Fibroblast of skin of back (primary cell): ENCODE measurements around the gene SLC44A2.
"Not testable (repeated sequence)": the region's sequence is repeated elsewhere in the genome, so short reads cannot be mapped to it uniquely, and the experiment has no call there.

Experiments used
- DNase-seq: peaks from one replicate; pipeline ENCODE4 v3.0.0-alpha.2; 2013

The SLC44A2 gene

GRCh38 chr19:10653482-10653731 is 28.1 kb downstream of the SLC44A2 start:
- DNase-seq: no peak

- DNase-seq: peak; percentile 100
Observed at GRCh38 chr19:10653732-10654609, 28.6 kb downstream of the SLC44A2 start, which contains the start of gene ILF3. Gene ILF3 (plus strand): TSS chr19:10654346. CDS start chr19:10670606, 16,260 bp downstream.

GRCh38 chr19:10654610-10655456 is 29.5 kb downstream of the SLC44A2 start:
- peak; percentile 49 for DNase-seq

- DNase-seq: peak; percentile 45
Observed at GRCh38 chr19:10655457-10656312, 30.3 kb downstream of the SLC44A2 start.

- no peak for DNase-seq
Observed at GRCh38 chr19:10660346-10660745, 35.0 kb downstream of the SLC44A2 start.

GRCh38 chr19:10661946-10662345 is 36.6 kb downstream of the SLC44A2 start:
- no peak for DNase-seq

- no peak for DNase-seq
Observed at GRCh38 chr19:10662384-10663251, 37.3 kb downstream of the SLC44A2 start.

GRCh38 chr19:10663252-10663563 is 37.9 kb downstream of the SLC44A2 start:
- DNase-seq: not testable (repeated sequence)

GRCh38 chr19:10667867-10668266 is 42.5 kb downstream of the SLC44A2 start:
- DNase-seq: no peak

- DNase-seq: no peak
Observed at GRCh38 chr19:10669246-10669645, 43.9 kb downstream of the SLC44A2 start.

GRCh38 chr19:10670182-10670581 is 44.8 kb downstream of the SLC44A2 start:
- peak; percentile 53 for DNase-seq

- no peak for DNase-seq
Observed at GRCh38 chr19:10670876-10671804, 45.8 kb downstream of the SLC44A2 start.

- DNase-seq: not testable (repeated sequence)
Observed at GRCh38 chr19:10671922-10672321, 46.6 kb downstream of the SLC44A2 start.

- not testable (repeated sequence) for DNase-seq
Observed at GRCh38 chr19:10675214-10675613, 49.9 kb downstream of the SLC44A2 start.

- no peak for DNase-seq
Observed at GRCh38 chr19:10677751-10678150, 52.4 kb downstream of the SLC44A2 start.

- no peak for DNase-seq
Observed at GRCh38 chr19:10678813-10679212, 53.5 kb downstream of the SLC44A2 start.

- DNase-seq: no peak
Observed at GRCh38 chr19:10679743-10680142, 54.4 kb downstream of the SLC44A2 start.

GRCh38 chr19:10680545-10681135 is 55.3 kb downstream of the SLC44A2 start:
- no peak for DNase-seq

- no peak for DNase-seq
Observed at GRCh38 chr19:10681658-10682057, 56.3 kb downstream of the SLC44A2 start.

- DNase-seq: no peak
Observed at GRCh38 chr19:10682397-10683063, 57.2 kb downstream of the SLC44A2 start.
